ENCODE results near the gene LPP.

LPP gene

GRCh38 chr3:188557235-188557634, 403.3 kb downstream of the LPP start:
- H3K27ac ChIP-seq (ENCODE audit: low read depth, low read length) = no peak overlapping the region
- H3K36me3 ChIP-seq (ENCODE audit: control insufficient read depth, low read length) = no peaks in the 10 kb centered on the region
- no peaks in the 10 kb centered on the region for H3K9me2 ChIP-seq (replicated peaks; ENCODE audit: control insufficient read depth, low read length)
- H3K79me2 ChIP-seq (ENCODE audit: control insufficient read depth, low read length) = no peaks in the 10 kb centered on the region
- H3K4me3 ChIP-seq (ENCODE audit: low read length) = no peak overlapping the region
- no peaks in the 10 kb centered on the region for H3F3A ChIP-seq (ENCODE audit: control insufficient read depth, insufficient read depth)
- H4K20me1 ChIP-seq (ENCODE audit: control insufficient read depth, insufficient read depth, low read depth, low read length) = no peaks in the 10 kb centered on the region
- TF ChIP-seq EZH2phosphoT487 (IDR thresholded peaks at IDR 0.05; ENCODE audit: borderline replicate concordance, low read length) (no peak), CTCF (IDR thresholded peaks at IDR 0.05; ENCODE audit: low read depth, low read length, poor library complexity, severe bottlenecking) (no peak)
- peaks cover 6% of the 10 kb centered on the region; the same call in 1 of the 2 replicates for H3K4me1 ChIP-seq (ENCODE audit: control insufficient read depth, low read length)
- no peaks in the 10 kb centered on the region for H3K9me3 ChIP-seq (ENCODE audit: control insufficient read depth, insufficient read depth, low read length)
- no peaks in the 10 kb centered on the region for H3K27me3 ChIP-seq (ENCODE audit: control insufficient read depth, low read length)
- no peak overlapping the region for H3K4me2 ChIP-seq (ENCODE audit: low read length)

- H3K27me3 ChIP-seq (ENCODE audit: control insufficient read depth, low read length) = no peaks in the 10 kb centered on the region
- H3K9me3 ChIP-seq (ENCODE audit: control insufficient read depth, insufficient read depth, low read length) = no peaks in the 10 kb centered on the region
- H3K4me3 ChIP-seq (ENCODE audit: low read length) = no peak overlapping the region
- H3K36me3 ChIP-seq (ENCODE audit: control insufficient read depth, low read length) = no peaks in the 10 kb centered on the region
- H4K20me1 ChIP-seq (ENCODE audit: control insufficient read depth, insufficient read depth, low read depth, low read length) = no peaks in the 10 kb centered on the region
- no peak for TF ChIP-seq CTCF (IDR thresholded peaks at IDR 0.05; ENCODE audit: low read depth, low read length, poor library complexity, severe bottlenecking)
- no peak for TF ChIP-seq EZH2phosphoT487 (IDR thresholded peaks at IDR 0.05; ENCODE audit: borderline replicate concordance, low read length)
- H3K79me2 ChIP-seq (ENCODE audit: control insufficient read depth, low read length) = no peaks in the 10 kb centered on the region
- peaks cover 6% of the 10 kb centered on the region; the same call in 1 of the 2 replicates for H3K4me1 ChIP-seq (ENCODE audit: control insufficient read depth, low read length)
- no peaks in the 10 kb centered on the region for H3K9me2 ChIP-seq (replicated peaks; ENCODE audit: control insufficient read depth, low read length)
- no peaks in the 10 kb centered on the region for H3F3A ChIP-seq (ENCODE audit: control insufficient read depth, insufficient read depth)
- no peak overlapping the region for H3K4me2 ChIP-seq (ENCODE audit: low read length)
- no peak overlapping the region for H3K27ac ChIP-seq (ENCODE audit: low read depth, low read length)
Measured at GRCh38 chr3:188558343-188559071, 404.6 kb downstream of the LPP start.

- no peaks in the 10 kb centered on the region for H3K9me3 ChIP-seq (ENCODE audit: control insufficient read depth, insufficient read depth, low read length)
- H4K20me1 ChIP-seq (ENCODE audit: control insufficient read depth, insufficient read depth, low read depth, low read length) = no peaks in the 10 kb centered on the region
- no peaks in the 10 kb centered on the region for H3K27me3 ChIP-seq (ENCODE audit: control insufficient read depth, low read length)
- no peaks in the 10 kb centered on the region for H3K79me2 ChIP-seq (ENCODE audit: control insufficient read depth, low read length)
- no peaks in the 10 kb centered on the region for H3F3A ChIP-seq (ENCODE audit: control insufficient read depth, insufficient read depth)
- H3K4me3 ChIP-seq (ENCODE audit: low read length) = no peak overlapping the region
- no peak overlapping the region for H3K4me2 ChIP-seq (ENCODE audit: low read length)
- no peak for TF ChIP-seq CTCF (IDR thresholded peaks at IDR 0.05; ENCODE audit: low read depth, low read length, poor library complexity, severe bottlenecking)
- TF ChIP-seq EZH2phosphoT487 (IDR thresholded peaks at IDR 0.05; ENCODE audit: borderline replicate concordance, low read length) = no peak
- H3K27ac ChIP-seq (ENCODE audit: low read depth, low read length) = no peak overlapping the region
- H3K9me2 ChIP-seq (replicated peaks; ENCODE audit: control insufficient read depth, low read length) = no peaks in the 10 kb centered on the region
- H3K4me1 ChIP-seq (ENCODE audit: control insufficient read depth, low read length) = peaks cover 6% of the 10 kb centered on the region; the same call in 1 of the 2 replicates
- H3K36me3 ChIP-seq (ENCODE audit: control insufficient read depth, low read length) = no peaks in the 10 kb centered on the region
Measured at GRCh38 chr3:188559072-188559429, 405.1 kb downstream of the LPP start.
